ENCODE measurements around the gene KMT2E.

GRCh38 chr7:105094966-105095365, 81.0 kb downstream of the KMT2E start:
- TF ChIP-seq CTCF (IDR thresholded peaks at IDR 0.05): no peak
- TF ChIP-seq CREB1 (CRISPR knock-in tag; IDR thresholded peaks at IDR 0.05): no peak
- TF ChIP-seq ATF2 (CRISPR knock-in tag; IDR thresholded peaks at IDR 0.05; ENCODE audit: borderline replicate concordance, low read depth): no peak
- no peak for TF ChIP-seq CBFB (CRISPR knock-in tag; IDR thresholded peaks at IDR 0.05; ENCODE audit: low read depth)
- no peak for TF ChIP-seq SP1 (CRISPR knock-in tag; conservative IDR thresholded peaks at IDR 0.05)
- no peak for TF ChIP-seq ZNF317 (CRISPR knock-in tag; IDR thresholded peaks at IDR 0.05; ENCODE audit: borderline replicate concordance, low read depth)
- TF ChIP-seq PRDM15 (CRISPR knock-in tag; IDR thresholded peaks at IDR 0.05): no peak
- no peak for TF ChIP-seq MAX (CRISPR knock-in tag; IDR thresholded peaks at IDR 0.05)
- no peak for TF ChIP-seq GTF2I (CRISPR knock-in tag; conservative IDR thresholded peaks at IDR 0.05)
- TF ChIP-seq STAT6 (CRISPR knock-in tag; conservative IDR thresholded peaks at IDR 0.05; ENCODE audit: low read depth): no peak
- TF ChIP-seq NFYB (CRISPR knock-in tag; conservative IDR thresholded peaks at IDR 0.05; ENCODE audit: low read depth): no peak
- no peak for TF ChIP-seq NR2C2 (CRISPR knock-in tag; IDR thresholded peaks at IDR 0.05)
- TF ChIP-seq ZNF232 (CRISPR knock-in tag; IDR thresholded peaks at IDR 0.05): no peak
